ENCODE data around the gene LEKR1.

LEKR1 gene

DNA sequence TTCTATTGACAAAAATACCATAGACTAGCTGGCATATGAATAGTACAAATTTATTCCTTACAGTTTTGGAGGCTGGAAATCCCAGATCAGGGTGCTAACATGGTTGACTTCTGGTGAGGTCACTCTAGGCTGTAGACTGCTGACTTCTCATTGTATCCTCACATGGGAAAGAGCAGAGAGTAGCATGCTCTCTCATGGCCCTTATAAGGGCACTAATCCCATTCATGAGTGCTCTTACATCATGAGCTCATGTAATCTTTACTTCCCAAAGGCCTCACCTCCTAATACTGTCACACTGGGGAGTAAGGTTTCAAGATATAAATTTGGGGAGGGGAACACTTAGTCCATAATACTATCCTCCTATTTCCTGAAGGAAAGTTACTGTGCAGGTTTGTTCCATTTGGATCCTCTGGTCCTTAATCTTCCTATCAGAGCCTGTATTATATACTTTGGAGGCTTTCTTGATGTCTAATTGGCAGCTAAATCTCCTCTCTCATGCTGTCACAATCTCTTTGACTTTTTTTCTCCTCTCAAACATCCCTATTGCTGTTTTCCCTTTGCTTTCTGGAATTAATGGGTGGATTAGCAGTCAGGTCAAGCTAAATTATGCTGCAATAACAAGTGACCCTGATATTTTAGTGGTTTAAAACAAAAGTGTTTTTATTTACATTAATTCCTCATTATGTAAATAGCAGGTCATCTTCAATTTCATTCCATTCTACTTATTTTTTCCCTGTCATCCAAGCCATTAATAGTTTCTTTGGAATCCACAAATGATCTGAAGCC lies 23.1 kb upstream of the LEKR1 start:
- POLR2A ChIA-PET = no interaction called here
- TF ChIP-seq CTBP1 (IDR thresholded peaks at IDR 0.05; ENCODE audit: borderline replicate concordance) = no peak
- TF ChIP-seq FOXA1 (IDR thresholded peaks at IDR 0.05) = no peak
- no peak for TF ChIP-seq FOXM1 (IDR thresholded peaks at IDR 0.05; ENCODE audit: borderline replicate concordance)
- no peak for TF ChIP-seq L3MBTL2 (conservative IDR thresholded peaks at IDR 0.05)
- no peak for TF ChIP-seq NFRKB (IDR thresholded peaks at IDR 0.05)
- TF ChIP-seq LEF1 (IDR thresholded peaks at IDR 0.05; ENCODE audit: borderline replicate concordance) = no peak
- TF ChIP-seq, protein P1, sequence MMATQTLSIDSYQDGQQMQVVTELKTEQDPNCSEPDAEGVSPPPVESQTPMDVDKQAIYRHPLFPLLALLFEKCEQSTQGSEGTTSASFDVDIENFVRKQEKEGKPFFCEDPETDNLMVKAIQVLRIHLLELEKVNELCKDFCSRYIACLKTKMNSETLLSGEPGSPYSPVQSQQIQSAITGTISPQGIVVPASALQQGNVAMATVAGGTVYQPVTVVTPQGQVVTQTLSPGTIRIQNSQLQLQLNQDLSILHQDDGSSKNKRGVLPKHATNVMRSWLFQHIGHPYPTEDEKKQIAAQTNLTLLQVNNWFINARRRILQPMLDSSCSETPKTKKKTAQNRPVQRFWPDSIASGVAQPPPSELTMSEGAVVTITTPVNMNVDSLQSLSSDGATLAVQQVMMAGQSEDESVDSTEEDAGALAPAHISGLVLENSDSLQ (IDR thresholded peaks at IDR 0.05) = no peak
- no peak for TF ChIP-seq ZNF384 (IDR thresholded peaks at IDR 0.05)
- no peak for TF ChIP-seq BHLHE40 (IDR thresholded peaks at IDR 0.05; ENCODE audit: borderline replicate concordance)
- TF ChIP-seq ELF4 (IDR thresholded peaks at IDR 0.05) = no peak
- TF ChIP-seq HDGF (IDR thresholded peaks at IDR 0.05; ENCODE audit: borderline replicate concordance) = no peak
- no peak for DNase-seq (ENCODE audit: extremely low spot score)
- CTCF ChIA-PET = no interaction called here

GRCh38 chr3:156803952-156804741 lies 22.0 kb upstream of the LEKR1 start:
- ChIA-PET POLR2A (no interaction called here), CTCF (no interaction called here)
- no peak for DNase-seq (ENCODE audit: extremely low spot score)
- no peak for TF ChIP-seq ARNT (IDR thresholded peaks at IDR 0.05)
- TF ChIP-seq TARDBP (IDR thresholded peaks at IDR 0.05) = no peak

DNA sequence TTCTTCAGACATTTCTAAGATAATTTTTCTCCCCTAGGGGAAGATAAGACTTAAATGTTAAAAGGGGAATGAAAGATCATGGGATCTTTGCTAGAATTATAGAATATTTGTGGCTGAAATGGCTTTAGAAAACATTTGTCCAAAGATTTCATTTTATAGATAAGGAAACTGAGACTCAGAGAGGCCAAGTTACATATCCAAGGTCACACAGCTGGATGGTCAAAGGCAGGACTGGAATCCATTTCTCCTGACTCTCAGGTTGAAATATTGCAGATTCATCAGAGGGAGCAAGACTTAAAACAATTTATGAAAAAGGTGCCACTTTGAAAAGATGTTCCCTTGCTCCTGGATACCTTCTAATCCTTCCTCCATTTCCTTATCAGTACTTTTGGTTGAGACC lies 19.5 kb upstream of the LEKR1 start:
- DNase-seq (ENCODE audit: extremely low spot score) = no peak
- ChIA-PET CTCF (no interaction called here), POLR2A (no interaction called here)
- no peak for TF ChIP-seq SP1 (IDR thresholded peaks at IDR 0.05)
- no peak for TF ChIP-seq NFRKB (IDR thresholded peaks at IDR 0.05)
- no peak for TF ChIP-seq FOXM1 (IDR thresholded peaks at IDR 0.05; ENCODE audit: borderline replicate concordance)
- TF ChIP-seq ARNT (IDR thresholded peaks at IDR 0.05) = no peak
- TF ChIP-seq HDGF (IDR thresholded peaks at IDR 0.05; ENCODE audit: borderline replicate concordance) = no peak
- TF ChIP-seq, protein P1 (IDR thresholded peaks at IDR 0.05) = no peak
- TF ChIP-seq ELF4 (IDR thresholded peaks at IDR 0.05) = no peak
- TF ChIP-seq BHLHE40 (IDR thresholded peaks at IDR 0.05; ENCODE audit: borderline replicate concordance) = no peak
- TF ChIP-seq FOXA1 (IDR thresholded peaks at IDR 0.05) = no peak
- TF ChIP-seq LEF1 (IDR thresholded peaks at IDR 0.05; ENCODE audit: borderline replicate concordance) = no peak
- TF ChIP-seq FOXK2 (IDR thresholded peaks at IDR 0.05) = no peak
- TF ChIP-seq CTBP1 (IDR thresholded peaks at IDR 0.05; ENCODE audit: borderline replicate concordance) = no peak

DNA sequence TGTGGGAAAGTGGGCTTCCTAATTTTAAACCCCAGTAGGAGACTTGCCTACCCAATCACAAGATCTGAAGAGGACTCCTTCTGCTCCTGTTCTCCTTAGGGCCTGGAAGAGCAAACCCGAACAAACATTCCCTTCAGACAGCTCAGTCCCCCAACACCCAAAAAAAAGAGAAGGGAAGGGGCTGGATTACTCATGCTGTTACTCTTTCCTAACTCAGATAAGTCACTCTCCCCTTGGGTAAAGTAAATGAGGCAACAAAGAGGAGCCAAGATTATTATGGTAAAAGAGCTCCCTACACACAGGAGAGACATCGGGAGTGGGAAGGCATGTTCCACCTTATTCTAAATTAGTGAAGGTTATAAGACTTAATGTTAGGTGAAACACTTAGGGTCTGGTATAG lies 18.1 kb upstream of the LEKR1 start:
- ChIA-PET CTCF (no interaction called here), POLR2A (no interaction called here)
- TF ChIP-seq SUZ12 (IDR thresholded peaks at IDR 0.05) = no peak
- no peak for TF ChIP-seq ELF4 (IDR thresholded peaks at IDR 0.05)
- TF ChIP-seq TARDBP (IDR thresholded peaks at IDR 0.05) = no peak
- TF ChIP-seq CTBP1 (IDR thresholded peaks at IDR 0.05; ENCODE audit: borderline replicate concordance) = no peak
- no peak for TF ChIP-seq LEF1 (IDR thresholded peaks at IDR 0.05; ENCODE audit: borderline replicate concordance)
- no peak for TF ChIP-seq BHLHE40 (IDR thresholded peaks at IDR 0.05; ENCODE audit: borderline replicate concordance)
- TF ChIP-seq NFRKB (IDR thresholded peaks at IDR 0.05) = no peak
- TF ChIP-seq, protein P1 (IDR thresholded peaks at IDR 0.05) = no peak
- DNase-seq (ENCODE audit: extremely low spot score) = no peak

DNA sequence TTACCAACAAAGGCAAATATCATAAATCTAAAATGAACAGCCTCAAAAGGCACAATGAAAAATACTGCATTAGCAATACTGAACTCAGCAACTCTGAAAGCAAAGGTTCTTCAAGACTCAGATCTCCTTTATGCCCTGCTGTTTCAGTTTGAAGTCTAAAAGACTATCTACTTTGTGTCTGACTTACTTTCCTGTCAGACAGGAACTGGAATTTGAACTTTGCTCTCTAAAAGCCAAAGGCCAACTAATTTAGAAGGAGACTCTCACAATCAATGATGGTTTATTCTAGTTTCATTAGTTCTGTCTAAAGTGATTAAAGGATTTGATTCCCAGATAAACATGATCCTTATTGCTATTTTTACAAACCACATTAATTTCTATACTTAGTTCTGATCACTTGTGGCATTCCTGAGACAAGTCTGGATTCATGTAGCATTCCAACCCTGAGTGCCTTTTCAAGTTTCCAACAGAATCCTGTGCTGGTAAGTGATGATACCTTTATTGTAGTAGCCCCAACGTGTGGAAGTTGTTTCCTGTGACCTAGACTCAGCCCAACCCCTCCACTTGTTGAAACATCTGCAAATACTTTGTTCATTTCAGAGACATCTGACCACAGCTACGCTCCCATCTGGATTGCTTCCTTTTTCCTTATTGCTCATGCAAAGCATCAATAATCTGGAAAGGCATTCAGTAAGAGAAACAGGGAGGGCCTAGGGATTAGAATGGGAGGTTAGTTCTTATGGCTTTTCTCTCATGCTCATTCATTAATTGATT lies 14.9 kb upstream of the LEKR1 start:
- POLR2A ChIA-PET = no interaction called here
- TF ChIP-seq BHLHE40 (IDR thresholded peaks at IDR 0.05; ENCODE audit: borderline replicate concordance) (no peak), ZNF384 (IDR thresholded peaks at IDR 0.05) (no peak), TARDBP (IDR thresholded peaks at IDR 0.05) (no peak), ELF4 (IDR thresholded peaks at IDR 0.05) (no peak), NFRKB (IDR thresholded peaks at IDR 0.05) (no peak), ARNT (IDR thresholded peaks at IDR 0.05) (no peak), FOXK2 (IDR thresholded peaks at IDR 0.05) (no peak), SP1 (IDR thresholded peaks at IDR 0.05) (no peak), FOXA1 (IDR thresholded peaks at IDR 0.05) (no peak)
- DNase-seq (ENCODE audit: extremely low spot score) = no peak
- CTCF ChIA-PET = no interaction called here

Data from HEK293T (cell line).